NCI-H524 treated with DMSO at 0.1 percent for 48 hours (cell line): Measurements from ENCODE around the gene MAP4K2.
A peak's percentile ranks its signal among the peaks of the same experiment; 100 is the strongest.

Experiments
- DNase-seq: peaks from one replicate; lab custom pipeline; 2025; lab: John Stamatoyannopoulos, UW

The MAP4K2 gene

DNA sequence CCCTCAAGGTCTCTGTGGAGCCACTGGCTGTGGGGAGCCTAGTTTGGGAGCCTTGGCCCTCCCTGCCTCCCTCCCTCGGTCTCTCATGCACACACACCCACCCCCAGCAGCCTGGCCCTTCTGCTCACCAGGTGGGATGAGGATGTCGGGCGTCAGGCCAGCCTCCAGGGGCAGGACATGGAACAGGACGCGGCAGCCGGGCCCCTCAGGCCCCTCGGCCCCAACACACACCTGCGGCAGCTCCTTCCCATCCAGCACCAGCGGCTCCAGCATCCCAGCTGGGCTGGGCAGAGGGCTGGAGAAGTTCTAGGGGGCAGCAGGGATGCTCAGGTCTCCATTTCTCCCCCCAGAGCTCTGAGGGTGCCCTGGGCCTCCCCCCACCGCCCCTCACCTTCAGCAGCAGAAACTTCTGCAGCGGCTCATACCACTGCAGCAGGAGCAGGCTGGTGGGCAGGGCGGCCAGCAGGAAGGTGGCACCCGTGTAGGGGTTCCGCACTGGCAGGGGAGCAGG lies 11.2 kb downstream of the MAP4K2 start:
- DNase-seq = no peak

DNA sequence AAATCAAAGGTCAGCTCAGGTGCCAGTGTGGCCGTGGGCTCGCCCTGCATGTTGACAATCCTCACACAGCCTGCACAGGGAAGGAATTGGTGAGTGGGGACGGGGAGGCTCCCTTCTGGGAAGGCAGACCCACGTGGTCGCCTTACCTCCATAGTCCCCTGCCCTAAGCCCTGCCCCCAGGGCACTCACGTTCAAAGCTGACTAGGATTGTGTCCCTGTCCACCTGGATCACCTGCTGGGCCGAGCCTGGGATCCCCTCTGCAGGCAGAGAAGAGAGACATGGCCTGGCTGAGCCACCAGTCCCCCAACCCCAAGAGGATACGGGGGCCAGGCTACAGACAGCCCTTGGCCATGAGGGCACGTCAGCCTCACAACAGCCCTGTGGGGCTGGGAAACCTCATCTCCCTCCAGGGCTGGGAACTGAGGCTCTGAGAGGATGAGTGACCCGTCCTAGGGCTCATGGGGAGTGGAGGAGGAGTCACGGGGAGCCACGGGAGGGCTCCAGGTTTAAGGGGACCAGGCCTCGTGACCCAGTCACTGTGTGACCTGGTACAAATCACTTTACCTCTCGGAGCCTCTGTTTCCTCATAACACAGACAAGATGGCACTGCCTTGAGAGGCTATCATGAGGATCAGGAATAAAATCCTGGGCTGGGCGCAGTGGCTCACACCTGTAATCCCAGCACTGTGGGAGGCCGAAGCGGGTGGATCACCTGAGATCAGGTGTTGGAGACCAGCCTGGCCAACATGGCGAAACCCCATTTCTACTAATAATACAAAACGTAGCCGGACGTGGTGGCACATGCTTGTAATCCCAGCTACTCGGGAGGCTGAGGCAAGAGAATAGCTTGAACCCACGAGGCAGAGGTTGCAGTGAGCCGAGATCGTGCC lies 12.6 kb downstream of the MAP4K2 start:
- DNase-seq = no peak

- no peak for DNase-seq
These were observed 13.4 kb downstream of the MAP4K2 start for GRCh38 chr11:64789331-64790204.

GRCh38 chr11:64788321-64789215 lies 14.4 kb downstream of the MAP4K2 start:
- no peak for DNase-seq

DNA sequence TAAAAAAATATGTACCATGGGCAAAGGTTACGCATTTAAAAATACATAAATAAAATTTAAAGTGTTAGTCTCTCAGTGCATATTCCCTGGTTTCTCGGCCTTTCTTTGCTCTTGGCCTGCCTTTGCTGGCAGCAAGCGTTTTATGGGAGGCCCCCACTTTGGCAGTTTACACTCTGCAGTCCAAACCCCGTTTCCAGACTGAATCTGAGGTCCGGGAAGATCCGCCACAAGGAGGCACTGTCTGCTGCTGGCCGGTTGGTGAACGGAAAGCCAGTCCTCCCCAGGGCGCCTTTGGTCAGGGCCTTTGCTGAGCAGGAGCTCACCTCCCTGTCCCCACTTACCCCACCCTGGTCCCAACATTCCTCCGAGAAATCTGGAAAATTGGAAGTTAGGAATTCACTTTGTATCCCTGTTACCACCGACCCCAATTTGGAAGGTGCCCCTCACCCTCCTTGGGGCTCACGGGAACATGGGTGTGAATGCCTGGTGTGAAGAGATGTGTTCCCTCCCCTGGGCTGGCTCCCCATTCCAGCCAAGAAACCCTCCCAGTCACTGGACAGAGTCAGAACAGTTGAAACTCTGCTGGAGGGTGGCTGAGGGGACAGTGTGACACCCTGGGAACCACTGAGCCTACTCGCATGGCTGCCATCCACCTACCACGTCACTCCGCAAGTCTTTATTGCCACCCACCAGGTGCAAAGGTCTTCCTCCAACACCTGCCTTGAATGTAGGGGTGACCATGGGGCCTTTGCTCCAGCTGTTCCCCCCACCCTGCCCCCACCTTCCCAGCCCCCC lies 15.3 kb downstream of the MAP4K2 start:
- DNase-seq = no peak

DNA sequence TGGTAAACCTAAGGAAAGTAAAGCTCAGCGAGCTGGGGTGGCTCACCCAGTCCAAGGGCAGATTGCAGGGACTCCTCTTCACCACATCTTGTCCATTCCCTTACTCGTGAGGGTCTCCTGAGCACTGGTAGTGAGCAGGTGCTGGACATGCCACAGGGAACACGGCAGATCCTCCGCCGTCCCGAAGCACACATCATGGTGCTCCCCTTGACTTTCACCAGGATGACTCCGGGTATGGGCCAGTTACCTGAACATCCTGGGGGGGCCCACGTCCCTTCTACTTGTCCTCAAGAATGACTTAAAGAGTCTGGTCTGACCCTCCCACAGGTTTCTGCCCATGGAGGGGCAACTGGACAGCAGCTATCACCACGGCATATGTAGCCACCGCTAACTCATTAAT lies 16.7 kb downstream of the MAP4K2 start:
- DNase-seq = no peak

DNA sequence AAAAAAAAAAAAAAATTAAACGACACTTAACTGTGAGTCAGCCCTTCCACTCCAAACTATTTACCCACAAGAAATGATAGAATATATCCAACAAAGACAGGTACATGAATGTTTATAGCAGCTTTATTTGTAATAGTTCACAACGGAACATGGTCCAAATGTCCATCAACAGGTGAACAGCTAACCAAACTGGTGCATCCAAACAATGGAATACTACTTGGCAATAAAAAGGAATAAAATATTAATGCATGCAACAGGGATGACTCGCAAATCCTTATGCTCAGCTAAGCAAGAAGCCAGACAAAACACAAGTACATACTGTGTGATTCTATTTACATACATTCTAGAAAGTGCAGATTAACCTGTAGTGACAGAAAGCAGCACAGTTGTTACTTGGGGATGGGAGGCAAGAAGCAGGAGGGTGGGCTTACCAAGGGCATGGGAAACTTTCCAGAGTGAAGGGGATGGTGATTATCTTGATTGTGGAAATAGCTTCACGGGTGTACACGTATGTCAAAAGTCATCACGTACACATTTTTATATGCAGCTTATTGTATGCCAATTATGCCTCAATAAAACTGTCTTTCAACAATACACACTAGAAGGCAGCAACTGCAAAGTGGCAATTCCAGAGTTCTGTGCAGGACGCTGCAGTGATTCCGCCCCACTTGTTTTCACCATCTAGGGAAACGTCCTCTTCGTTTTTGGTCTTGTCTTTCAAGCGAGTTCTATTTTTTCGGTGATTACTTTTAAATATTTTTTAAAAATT lies 18.0 kb downstream of the MAP4K2 start:
- DNase-seq = no peak

DNA sequence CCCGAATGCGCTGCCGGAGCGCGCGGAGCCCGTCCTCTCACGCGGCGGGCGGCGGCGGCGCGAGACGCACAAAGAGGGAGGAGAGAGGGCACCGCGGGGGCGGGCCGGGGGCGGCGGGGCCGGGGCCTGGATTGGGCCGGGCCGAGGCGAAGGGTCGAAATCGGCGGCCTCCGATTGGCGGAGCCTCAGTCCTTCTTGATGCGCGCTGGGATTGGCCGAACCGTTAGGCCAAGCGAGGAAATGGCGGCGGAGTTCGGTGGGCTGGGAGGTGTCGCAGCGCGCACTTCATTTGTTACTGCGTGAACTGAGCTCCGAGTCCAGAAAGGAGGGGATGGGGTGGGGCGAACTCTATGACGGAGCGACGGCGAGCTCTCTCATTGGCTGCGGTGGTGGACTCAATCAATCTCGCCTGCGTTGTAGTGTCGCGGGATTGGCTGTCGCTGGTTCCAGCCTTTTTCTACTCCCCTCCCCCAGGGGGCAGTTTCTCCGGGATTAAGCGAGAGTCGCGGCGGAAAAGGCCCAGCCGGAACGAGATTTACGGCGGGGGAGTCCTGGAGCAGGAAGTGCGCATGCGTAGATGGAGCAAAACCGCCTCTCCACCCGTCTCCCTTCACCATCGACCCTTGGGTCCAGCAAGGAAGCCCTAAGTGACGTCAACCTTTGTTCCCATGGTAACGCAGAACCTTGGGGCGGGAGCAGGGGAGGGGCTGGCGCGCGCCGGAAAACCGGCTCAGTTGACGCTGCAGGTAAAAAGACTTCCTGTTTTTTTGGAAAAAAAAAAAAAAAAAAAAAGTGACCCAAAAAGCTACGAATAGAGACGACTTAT lies 24.3 kb downstream of the MAP4K2 start, which contains the start of gene SF1:
Gene SF1 (minus strand): TSS at position 70 of the 826 bp plus-strand sequence. CDS start 150 bp downstream, outside the sequence.
- peak; percentile 96 for DNase-seq

DNA sequence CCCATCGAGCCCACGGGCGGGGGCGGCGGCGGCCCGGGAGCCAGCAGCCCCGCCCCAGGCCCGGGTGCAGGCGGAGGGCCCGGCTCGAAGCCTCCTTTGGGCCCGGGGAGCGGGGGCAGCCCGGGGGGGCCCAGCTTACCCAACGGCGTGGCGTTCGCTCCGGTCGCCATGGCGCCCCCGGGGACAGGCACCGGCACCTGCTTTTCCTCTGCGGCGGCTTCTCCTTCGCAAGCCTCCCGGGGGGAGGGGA lies 24.9 kb downstream of the MAP4K2 start:
- DNase-seq = no peak

DNA sequence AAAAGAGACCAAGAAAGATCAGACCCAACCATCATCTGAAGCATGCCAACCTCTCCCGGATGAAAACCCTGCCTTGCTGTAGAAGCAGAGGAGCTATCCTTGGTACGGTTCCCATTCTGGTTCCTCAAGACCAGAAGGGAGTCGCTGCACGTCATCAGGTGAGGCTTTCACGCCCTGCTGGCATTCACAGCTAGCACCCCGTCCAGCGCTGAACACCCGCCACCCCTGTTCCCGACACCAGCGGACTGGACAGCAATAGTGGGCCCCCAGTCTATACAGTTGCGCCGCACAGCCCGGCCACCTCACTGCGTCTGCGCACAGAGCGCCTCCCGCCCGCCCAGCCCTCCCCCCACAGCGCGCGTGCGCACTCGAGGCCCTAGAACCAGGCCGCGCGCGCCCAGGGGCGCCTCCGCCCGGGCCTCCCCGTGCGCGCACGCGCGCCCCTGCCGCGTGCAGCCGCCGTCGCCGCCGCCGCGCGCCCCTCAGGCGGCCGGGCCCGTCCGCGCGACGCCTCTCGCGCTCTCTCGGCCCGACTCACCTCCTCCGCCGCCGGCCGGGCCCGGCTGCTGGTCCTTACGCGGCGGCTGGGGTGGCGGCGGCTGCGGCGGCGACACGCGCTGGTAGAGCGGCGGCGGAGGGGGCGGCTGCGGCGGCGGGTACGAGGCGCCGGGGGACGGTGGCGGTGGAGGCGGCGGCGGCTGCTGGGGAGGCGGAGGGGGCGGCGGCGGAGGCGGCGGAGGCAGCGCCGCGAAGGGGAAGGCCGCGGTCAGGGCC lies 25.4 kb downstream of the MAP4K2 start:
- DNase-seq = no peak

- no peak for DNase-seq
These were observed 26.1 kb downstream of the MAP4K2 start for GRCh38 chr11:64776875-64777274.

- DNase-seq = no peak
These were observed 26.6 kb downstream of the MAP4K2 start for GRCh38 chr11:64776425-64776824.

DNA sequence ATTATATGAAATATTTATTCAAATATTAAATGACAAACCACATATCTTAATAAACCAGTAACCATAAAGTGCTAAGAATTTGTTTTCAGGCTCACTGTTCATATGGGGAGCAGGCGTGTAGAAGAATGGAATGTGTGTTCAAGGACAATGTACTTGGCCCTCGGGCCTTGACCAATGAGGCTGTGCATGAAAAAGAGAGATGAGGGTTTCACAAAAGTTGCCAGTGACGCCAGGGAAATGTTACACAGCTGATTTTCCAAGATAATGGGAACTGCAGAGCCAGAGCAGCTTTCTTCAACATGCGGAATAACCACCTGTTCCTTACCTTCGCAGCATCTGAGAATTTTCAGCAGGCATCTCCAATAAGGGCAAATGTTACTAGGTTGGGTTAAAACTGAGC lies 28.9 kb downstream of the MAP4K2 start:
- no peak for DNase-seq

DNA sequence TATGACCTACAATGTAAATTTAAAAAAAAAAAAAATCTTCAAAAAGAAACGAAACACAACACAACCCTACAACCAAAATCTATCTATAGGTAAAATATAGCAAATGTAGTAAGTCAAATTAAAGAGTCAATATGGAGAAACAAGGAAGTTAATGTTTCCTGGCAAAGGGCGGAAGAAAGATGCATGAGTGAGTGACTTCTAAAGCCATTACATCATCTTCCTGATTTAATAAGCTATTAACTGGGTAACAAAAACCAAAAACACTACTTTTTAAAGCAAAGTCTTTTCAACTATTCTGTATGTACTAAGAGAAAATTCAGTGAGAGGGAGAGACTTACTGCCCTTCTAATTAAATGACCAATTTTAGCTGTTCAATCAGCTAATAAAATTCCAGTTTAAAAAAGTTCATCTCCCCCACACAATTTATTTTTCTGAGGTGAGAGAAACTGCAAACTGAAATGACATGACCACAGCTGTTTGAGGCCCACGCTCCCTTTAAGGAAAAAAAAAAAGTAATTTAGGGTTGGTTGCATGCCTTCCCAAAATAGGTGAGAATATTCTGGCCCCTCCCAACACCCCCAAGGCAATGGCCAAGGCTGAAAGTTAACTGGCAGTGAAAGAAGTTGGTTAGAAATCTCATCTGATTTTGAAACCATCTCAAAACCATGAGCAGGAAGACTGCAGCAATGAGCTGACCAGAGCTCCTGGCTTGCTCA lies 30.6 kb downstream of the MAP4K2 start:
- DNase-seq = no peak

- no peak for DNase-seq
These were observed 31.2 kb downstream of the MAP4K2 start for GRCh38 chr11:64771861-64772260.

DNA sequence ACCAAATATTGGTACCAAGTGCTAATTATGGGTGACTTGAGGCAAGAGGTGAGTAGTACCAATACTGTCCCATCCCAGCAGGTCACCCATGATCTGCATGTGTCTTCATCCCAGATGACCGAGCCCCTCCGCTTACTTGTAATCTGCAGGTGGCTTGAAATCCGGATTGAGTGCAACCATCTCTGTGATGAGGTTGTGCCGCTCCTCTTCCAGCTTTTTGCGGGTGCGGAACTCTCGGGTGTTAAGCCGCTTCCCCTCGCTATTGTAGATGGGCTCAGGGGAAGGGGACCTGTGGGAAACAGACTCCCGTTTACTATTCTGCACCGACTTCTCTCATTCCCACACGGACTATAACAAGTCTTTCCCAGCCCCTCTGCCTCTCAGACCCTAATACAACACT lies 32.9 kb downstream of the MAP4K2 start:
- no peak for DNase-seq

- DNase-seq = no peak
These were observed 33.7 kb downstream of the MAP4K2 start for GRCh38 chr11:64769283-64769682.

- DNase-seq = no peak
These were observed 34.7 kb downstream of the MAP4K2 start for GRCh38 chr11:64768300-64768694.
